SH-SY5Y (cell line): ENCODE data around the gene PRPH.

Experiments
- GATA2 ChIP-seq: IDR thresholded peaks from 2 replicates; pipeline ENCODE4 v1.6.1; 2011; ENCODE audit warnings: mild to moderate bottlenecking, low read depth, low read length
- GATA3 ChIP-seq: IDR thresholded peaks from 2 replicates; pipeline ENCODE4 v1.6.1; 2011; ENCODE audit warnings: low read depth, mild to moderate bottlenecking, low read length, moderate library complexity

GRCh38 chr12:49296836-49297694 lies 2.1 kb downstream of the PRPH start:
- no peak for TF ChIP-seq GATA3
- no peak for TF ChIP-seq GATA2
